Neural progenitor cell (in vitro differentiated cells): ENCODE data around the gene POPDC2.

Experiments used
- CTCF ChIP-seq: fragments of 200-600 bp; sonication (generic); IDR thresholded peaks from 2 replicates; pipeline ENCODE4 v1.5.1; 2017; ENCODE audit warnings: antibody characterized with exemption, mild to moderate bottlenecking
- EZH2 ChIP-seq: fragments of 200-600 bp; sonication (generic); IDR thresholded peaks from 2 replicates; pipeline ENCODE4 v1.6.1; 2017; ENCODE audit warnings: antibody characterized with exemption, mild to moderate bottlenecking, moderate library complexity

GRCh38 chr3:119632829-119633228, 27.6 kb downstream of the POPDC2 start:
- no peak for TF ChIP-seq CTCF
- no peak for TF ChIP-seq EZH2
